ENCODE results near the gene ZNF580. TPM values are rescaled to one million over a fixed set of nuclear protein-coding genes. Genes with fewer than 3 reads are reported as not detected.
A peak's percentile ranks its signal among the peaks of the same experiment; 100 is the strongest.

Gene ZNF580
- total and polyA plus RNA-seq, 12 donors = 8.0 to 101 (median 46.0) TPM

- H3K27ac ChIP-seq = peak overlapping the region in 3 of 5 donors; percentile 91 to 94 (median 92)
- intact Hi-C loops (cut with DNase I) = no loop called here
- DNase-seq = no peak
- peaks cover 15 to 29% of the 10 kb centered on the region in 2 donors for H3K4me1 ChIP-seq (replicated peaks in 1 of 2)
- 65 to 71% (median 69%) methylated on average over 9 of the region's 9 CpGs for WGBS, 4 donors
- peak overlapping the region in 1 of 4 donors; percentile 91 for H3K4me3 ChIP-seq
- H3K27me3 ChIP-seq = no peaks in the 10 kb centered on the region
- no peaks in the 10 kb centered on the region for H3K36me3 ChIP-seq (replicated peaks in 1 of 2)
- no peak for TF ChIP-seq POLR2A (IDR thresholded peaks at IDR 0.05)
- TF ChIP-seq, protein P1, sequence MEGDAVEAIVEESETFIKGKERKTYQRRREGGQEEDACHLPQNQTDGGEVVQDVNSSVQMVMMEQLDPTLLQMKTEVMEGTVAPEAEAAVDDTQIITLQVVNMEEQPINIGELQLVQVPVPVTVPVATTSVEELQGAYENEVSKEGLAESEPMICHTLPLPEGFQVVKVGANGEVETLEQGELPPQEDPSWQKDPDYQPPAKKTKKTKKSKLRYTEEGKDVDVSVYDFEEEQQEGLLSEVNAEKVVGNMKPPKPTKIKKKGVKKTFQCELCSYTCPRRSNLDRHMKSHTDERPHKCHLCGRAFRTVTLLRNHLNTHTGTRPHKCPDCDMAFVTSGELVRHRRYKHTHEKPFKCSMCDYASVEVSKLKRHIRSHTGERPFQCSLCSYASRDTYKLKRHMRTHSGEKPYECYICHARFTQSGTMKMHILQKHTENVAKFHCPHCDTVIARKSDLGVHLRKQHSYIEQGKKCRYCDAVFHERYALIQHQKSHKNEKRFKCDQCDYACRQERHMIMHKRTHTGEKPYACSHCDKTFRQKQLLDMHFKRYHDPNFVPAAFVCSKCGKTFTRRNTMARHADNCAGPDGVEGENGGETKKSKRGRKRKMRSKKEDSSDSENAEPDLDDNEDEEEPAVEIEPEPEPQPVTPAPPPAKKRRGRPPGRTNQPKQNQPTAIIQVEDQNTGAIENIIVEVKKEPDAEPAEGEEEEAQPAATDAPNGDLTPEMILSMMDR (IDR thresholded peaks at IDR 0.05) = no peak
- H3K9me3 ChIP-seq (replicated peaks in 1 of 3) = no peaks in the 10 kb centered on the region
These were observed 34.0 kb upstream of the ZNF580 start for GRCh38 chr19:55606817-55607216.

GRCh38 chr19:55609326-55609725 lies 31.5 kb upstream of the ZNF580 start:
- Histone ChIP-seq H3K9me3 (replicated peaks in 1 of 3) (no peaks in the 10 kb centered on the region), H3K36me3 (replicated peaks in 1 of 2) (no peaks in the 10 kb centered on the region), H3K4me3 (no peak overlapping the region), H3K4me1 (replicated peaks in 1 of 2) (peaks cover 15 to 34% of the 10 kb centered on the region in 2 donors), H3K27ac (no peak overlapping the region), H3K27me3 (no peaks in the 10 kb centered on the region)
- no peak for DNase-seq
- TF ChIP-seq, protein P1 (IDR thresholded peaks at IDR 0.05) = no peak
- no peak for TF ChIP-seq POLR2A (IDR thresholded peaks at IDR 0.05)
- intact Hi-C loops (cut with DNase I) = no loop called here
- WGBS, 4 donors = 88 to 92% (median 89%) methylated on average over 5 of the region's 5 CpGs

- WGBS, 4 donors = 41 to 52% (median 48%) methylated on average over 10 to 15 of the region's 15 CpGs
- DNase-seq = peak in 3 of 7 donors; percentile 32 to 48 (median 47)
- TF ChIP-seq POLR2A (IDR thresholded peaks at IDR 0.05) = no peak
- TF ChIP-seq, protein P1 (IDR thresholded peaks at IDR 0.05) = no peak
- Histone ChIP-seq H3K9me3 (replicated peaks in 1 of 3) (no peaks in the 10 kb centered on the region), H3K27me3 (no peaks in the 10 kb centered on the region), H3K27ac (peak overlapping the region in 2 of 5 donors; percentile 32 to 42), H3K36me3 (replicated peaks in 1 of 2) (peaks cover 0 to 14% of the 10 kb centered on the region in 2 donors), H3K4me3 (no peak overlapping the region), H3K4me1 (replicated peaks in 1 of 2) (peaks cover 13 to 28% of the 10 kb centered on the region in 2 donors)
- intact Hi-C loops (cut with DNase I) = no loop called here
These were observed 29.4 kb upstream of the ZNF580 start for GRCh38 chr19:55611300-55611982.

GRCh38 chr19:55611983-55612645 lies 28.7 kb upstream of the ZNF580 start:
- TF ChIP-seq, protein P1 (IDR thresholded peaks at IDR 0.05) = no peak
- TF ChIP-seq POLR2A (IDR thresholded peaks at IDR 0.05) = no peak
- no peaks in the 10 kb centered on the region for H3K27me3 ChIP-seq
- DNase-seq = no peak
- peak overlapping the region in 2 of 5 donors; percentile 17 to 42 for H3K27ac ChIP-seq
- no peaks in the 10 kb centered on the region for H3K9me3 ChIP-seq (replicated peaks in 1 of 3)
- intact Hi-C loops (cut with DNase I) = no loop called here
- 43 to 67% (median 53%) methylated on average over 3 of the region's 3 CpGs for WGBS, 4 donors
- no peak overlapping the region for H3K4me3 ChIP-seq
- peaks cover 0 to 18% of the 10 kb centered on the region in 2 donors for H3K36me3 ChIP-seq (replicated peaks in 1 of 2)
- H3K4me1 ChIP-seq (replicated peaks in 1 of 2) = peaks cover 10 to 21% of the 10 kb centered on the region in 2 donors
